ENCODE data around the gene STAT1.
A peak's percentile ranks its signal among the peaks of the same experiment; 100 is the strongest.

The STAT1 gene

GRCh38 chr2:190959911-190960788 is 53.8 kb downstream of the STAT1 start:
- DNase-seq: no peak

GRCh38 chr2:190953257-190953656 is 60.7 kb downstream of the STAT1 start:
- DNase-seq: no peak

- DNase-seq: peak in 1 of 14 donors; percentile 57
Observed at GRCh38 chr2:190950566-190950991, 63.4 kb downstream of the STAT1 start.

- DNase-seq: no peak
Observed at GRCh38 chr2:190948671-190949070, 65.3 kb downstream of the STAT1 start.

- no peak for DNase-seq
Observed at GRCh38 chr2:190947711-190948251, 66.2 kb downstream of the STAT1 start.

- DNase-seq: no peak
Observed at GRCh38 chr2:190947141-190947540, 66.8 kb downstream of the STAT1 start.

GRCh38 chr2:190943706-190944105 is 70.3 kb downstream of the STAT1 start:
- DNase-seq: no peak

- no peak for DNase-seq
Observed at GRCh38 chr2:190942697-190943096, 71.3 kb downstream of the STAT1 start.

GRCh38 chr2:190941571-190941970 is 72.4 kb downstream of the STAT1 start:
- DNase-seq: no peak

- DNase-seq: no peak
Observed at GRCh38 chr2:190940454-190940853, 73.5 kb downstream of the STAT1 start.

GRCh38 chr2:190938771-190939335 is 75.1 kb downstream of the STAT1 start:
- no peak for DNase-seq

GRCh38 chr2:190935054-190935453 is 78.9 kb downstream of the STAT1 start:
- no peak for DNase-seq

- no peak for DNase-seq
Observed at GRCh38 chr2:190933361-190933760, 80.6 kb downstream of the STAT1 start.

- DNase-seq: no peak
Observed at GRCh38 chr2:190932514-190932913, 81.5 kb downstream of the STAT1 start.

GRCh38 chr2:190930411-190930810 is 83.6 kb downstream of the STAT1 start:
- no peak for DNase-seq

- DNase-seq: no peak
Observed at GRCh38 chr2:190929919-190930318, 84.1 kb downstream of the STAT1 start.

GRCh38 chr2:190927301-190927700 is 86.7 kb downstream of the STAT1 start:
- DNase-seq: no peak

GRCh38 chr2:190922376-190922775 is 91.6 kb downstream of the STAT1 start:
- DNase-seq: no peak

- DNase-seq: no peak
Observed at GRCh38 chr2:190920085-190920484, 93.9 kb downstream of the STAT1 start.
